WTC11 (cell line): ENCODE data around the gene SELENOS.

Experiments used
- FOXK1 ChIP-seq: sonication (generic); formaldehyde crosslinking; IDR thresholded peaks from 2 replicates; pipeline ENCODE4 v1.8.0; 2022; ENCODE audit warnings: mild to moderate bottlenecking, moderate library complexity, missing genetic modification reagents
- IRF2 ChIP-seq: sonication (generic); formaldehyde crosslinking; IDR thresholded peaks from 2 replicates; pipeline ENCODE4 v1.8.0; 2022; ENCODE audit warnings: low read depth, missing genetic modification reagents, borderline replicate concordance
- JUN ChIP-seq: sonication (generic); formaldehyde crosslinking; IDR thresholded peaks from 2 replicates; pipeline ENCODE4 v1.8.0; 2023; ENCODE audit warnings: mild to moderate bottlenecking, missing genetic modification reagents
- NFYB ChIP-seq: sonication (generic); formaldehyde crosslinking; conservative IDR thresholded peaks from 2 replicates; pipeline ENCODE4 v1.8.0; 2022; ENCODE audit warnings: low read depth, missing genetic modification reagents
- ZNF232 ChIP-seq: sonication (generic); formaldehyde crosslinking; IDR thresholded peaks from 2 replicates; pipeline ENCODE4 v1.8.0; 2022; ENCODE audit warnings: mild to moderate bottlenecking, missing genetic modification reagents
- ZNF317 ChIP-seq: sonication (generic); formaldehyde crosslinking; IDR thresholded peaks from 2 replicates; pipeline ENCODE4 v1.8.1; 2023; ENCODE audit warnings: low read depth, mild to moderate bottlenecking, moderate library complexity, missing genetic modification reagents, borderline replicate concordance
- TF ChIP-seq, protein P1 (sequence below): sonication (generic); formaldehyde crosslinking; IDR thresholded peaks from 2 replicates; pipeline ENCODE4 v1.8.1; 2023; ENCODE audit warnings: mild to moderate bottlenecking, missing genetic modification reagents, moderate library complexity
- TF ChIP-seq, protein P2 (sequence below): fragments of 250-450 bp; sonication (Bioruptor Pico); conservative IDR thresholded peaks from 2 replicates; pipeline ENCODE4 v1.9.0; 2021; ENCODE audit warnings: mild to moderate bottlenecking
- TF ChIP-seq, protein P3 (sequence below): fragments of 200-600 bp; IDR thresholded peaks from 2 replicates; pipeline ENCODE4 v1.8.0; 2022; ENCODE audit warnings: antibody characterized with exemption
- TF ChIP-seq, protein P4 (sequence below): sonication (generic); formaldehyde crosslinking; IDR thresholded peaks from 2 replicates; pipeline ENCODE4 v1.8.1; 2022; ENCODE audit warnings: low read depth, missing genetic modification reagents, borderline replicate concordance
- TF ChIP-seq, protein P5 (sequence below): sonication (generic); formaldehyde crosslinking; conservative IDR thresholded peaks from 2 replicates; pipeline ENCODE4 v1.8.1; 2023; ENCODE audit warnings: mild to moderate bottlenecking, low read depth, missing genetic modification reagents, moderate library complexity
- TF ChIP-seq, protein P6 (sequence below): sonication (generic); formaldehyde crosslinking; IDR thresholded peaks from 2 replicates; pipeline ENCODE4 v1.8.0; 2022; ENCODE audit warnings: mild to moderate bottlenecking, missing genetic modification reagents

DNA sequence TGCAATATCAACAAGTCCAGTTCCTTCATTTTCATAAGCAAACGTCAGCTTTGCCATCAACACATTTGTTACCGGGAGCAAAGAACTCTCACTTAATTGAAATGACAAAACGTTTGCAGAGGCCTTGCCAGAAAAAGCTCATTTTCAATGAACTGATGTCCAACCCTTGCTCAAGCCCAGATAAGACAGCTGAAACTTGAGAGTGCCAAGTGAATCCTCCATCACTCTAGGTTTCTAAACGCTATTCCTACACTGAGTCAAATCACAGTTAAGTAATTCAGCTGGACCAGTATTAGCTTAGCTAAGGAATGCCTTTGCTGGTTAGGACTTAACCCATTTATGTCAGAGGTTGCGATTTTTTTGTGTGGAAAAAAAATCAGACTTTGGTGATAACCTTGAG is 36.9 kb downstream of the SELENOS start:
- TF ChIP-seq NFYB (CRISPR knock-in tag): no peak
- TF ChIP-seq FOXK1 (CRISPR knock-in tag): no peak
- no peak for TF ChIP-seq ZNF317 (CRISPR knock-in tag)
- TF ChIP-seq, protein P1, sequence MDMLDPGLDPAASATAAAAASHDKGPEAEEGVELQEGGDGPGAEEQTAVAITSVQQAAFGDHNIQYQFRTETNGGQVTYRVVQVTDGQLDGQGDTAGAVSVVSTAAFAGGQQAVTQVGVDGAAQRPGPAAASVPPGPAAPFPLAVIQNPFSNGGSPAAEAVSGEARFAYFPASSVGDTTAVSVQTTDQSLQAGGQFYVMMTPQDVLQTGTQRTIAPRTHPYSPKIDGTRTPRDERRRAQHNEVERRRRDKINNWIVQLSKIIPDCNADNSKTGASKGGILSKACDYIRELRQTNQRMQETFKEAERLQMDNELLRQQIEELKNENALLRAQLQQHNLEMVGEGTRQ (CRISPR knock-in tag): no peak
- TF ChIP-seq, protein P2, sequence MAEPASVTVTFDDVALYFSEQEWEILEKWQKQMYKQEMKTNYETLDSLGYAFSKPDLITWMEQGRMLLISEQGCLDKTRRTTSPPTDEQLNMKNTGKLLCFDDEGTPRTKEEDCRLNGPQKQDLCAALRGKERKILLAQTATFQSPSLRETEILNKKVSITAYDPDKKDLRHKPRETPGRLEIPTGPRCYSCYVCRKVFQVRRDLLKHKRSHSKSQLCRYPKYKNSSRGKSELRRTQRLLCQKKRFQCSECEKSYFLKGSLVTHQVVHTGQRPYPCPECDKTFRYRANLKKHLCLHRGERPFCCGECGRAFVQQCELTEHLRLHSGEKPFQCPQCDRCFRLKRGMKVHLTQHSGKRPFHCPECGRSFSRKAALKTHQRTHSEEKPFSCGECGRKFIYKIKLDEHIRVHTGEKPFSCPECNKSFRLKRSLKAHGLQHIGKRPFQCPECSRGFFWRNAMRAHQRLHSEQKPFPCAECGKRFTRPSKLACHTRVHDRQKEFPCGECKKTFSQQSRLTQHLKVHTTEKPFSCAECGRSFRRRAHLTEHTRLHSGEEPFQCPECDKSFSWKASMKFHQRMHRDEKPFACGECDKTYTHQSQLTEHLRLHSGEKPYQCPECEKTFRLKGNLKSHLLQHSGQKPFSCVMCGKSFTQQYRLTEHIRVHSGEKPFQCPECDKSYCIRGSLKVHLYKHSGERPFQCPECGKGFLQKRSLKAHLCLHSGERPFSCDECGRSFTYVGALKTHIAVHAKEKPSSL: no peak
- no peak for TF ChIP-seq ZNF232 (CRISPR knock-in tag)
- TF ChIP-seq, protein P3, sequence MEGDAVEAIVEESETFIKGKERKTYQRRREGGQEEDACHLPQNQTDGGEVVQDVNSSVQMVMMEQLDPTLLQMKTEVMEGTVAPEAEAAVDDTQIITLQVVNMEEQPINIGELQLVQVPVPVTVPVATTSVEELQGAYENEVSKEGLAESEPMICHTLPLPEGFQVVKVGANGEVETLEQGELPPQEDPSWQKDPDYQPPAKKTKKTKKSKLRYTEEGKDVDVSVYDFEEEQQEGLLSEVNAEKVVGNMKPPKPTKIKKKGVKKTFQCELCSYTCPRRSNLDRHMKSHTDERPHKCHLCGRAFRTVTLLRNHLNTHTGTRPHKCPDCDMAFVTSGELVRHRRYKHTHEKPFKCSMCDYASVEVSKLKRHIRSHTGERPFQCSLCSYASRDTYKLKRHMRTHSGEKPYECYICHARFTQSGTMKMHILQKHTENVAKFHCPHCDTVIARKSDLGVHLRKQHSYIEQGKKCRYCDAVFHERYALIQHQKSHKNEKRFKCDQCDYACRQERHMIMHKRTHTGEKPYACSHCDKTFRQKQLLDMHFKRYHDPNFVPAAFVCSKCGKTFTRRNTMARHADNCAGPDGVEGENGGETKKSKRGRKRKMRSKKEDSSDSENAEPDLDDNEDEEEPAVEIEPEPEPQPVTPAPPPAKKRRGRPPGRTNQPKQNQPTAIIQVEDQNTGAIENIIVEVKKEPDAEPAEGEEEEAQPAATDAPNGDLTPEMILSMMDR: no peak
- TF ChIP-seq, protein P4, sequence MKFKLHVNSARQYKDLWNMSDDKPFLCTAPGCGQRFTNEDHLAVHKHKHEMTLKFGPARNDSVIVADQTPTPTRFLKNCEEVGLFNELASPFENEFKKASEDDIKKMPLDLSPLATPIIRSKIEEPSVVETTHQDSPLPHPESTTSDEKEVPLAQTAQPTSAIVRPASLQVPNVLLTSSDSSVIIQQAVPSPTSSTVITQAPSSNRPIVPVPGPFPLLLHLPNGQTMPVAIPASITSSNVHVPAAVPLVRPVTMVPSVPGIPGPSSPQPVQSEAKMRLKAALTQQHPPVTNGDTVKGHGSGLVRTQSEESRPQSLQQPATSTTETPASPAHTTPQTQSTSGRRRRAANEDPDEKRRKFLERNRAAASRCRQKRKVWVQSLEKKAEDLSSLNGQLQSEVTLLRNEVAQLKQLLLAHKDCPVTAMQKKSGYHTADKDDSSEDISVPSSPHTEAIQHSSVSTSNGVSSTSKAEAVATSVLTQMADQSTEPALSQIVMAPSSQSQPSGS (CRISPR knock-in tag): no peak
- TF ChIP-seq JUN: no peak
- no peak for TF ChIP-seq IRF2
- TF ChIP-seq, protein P5, sequence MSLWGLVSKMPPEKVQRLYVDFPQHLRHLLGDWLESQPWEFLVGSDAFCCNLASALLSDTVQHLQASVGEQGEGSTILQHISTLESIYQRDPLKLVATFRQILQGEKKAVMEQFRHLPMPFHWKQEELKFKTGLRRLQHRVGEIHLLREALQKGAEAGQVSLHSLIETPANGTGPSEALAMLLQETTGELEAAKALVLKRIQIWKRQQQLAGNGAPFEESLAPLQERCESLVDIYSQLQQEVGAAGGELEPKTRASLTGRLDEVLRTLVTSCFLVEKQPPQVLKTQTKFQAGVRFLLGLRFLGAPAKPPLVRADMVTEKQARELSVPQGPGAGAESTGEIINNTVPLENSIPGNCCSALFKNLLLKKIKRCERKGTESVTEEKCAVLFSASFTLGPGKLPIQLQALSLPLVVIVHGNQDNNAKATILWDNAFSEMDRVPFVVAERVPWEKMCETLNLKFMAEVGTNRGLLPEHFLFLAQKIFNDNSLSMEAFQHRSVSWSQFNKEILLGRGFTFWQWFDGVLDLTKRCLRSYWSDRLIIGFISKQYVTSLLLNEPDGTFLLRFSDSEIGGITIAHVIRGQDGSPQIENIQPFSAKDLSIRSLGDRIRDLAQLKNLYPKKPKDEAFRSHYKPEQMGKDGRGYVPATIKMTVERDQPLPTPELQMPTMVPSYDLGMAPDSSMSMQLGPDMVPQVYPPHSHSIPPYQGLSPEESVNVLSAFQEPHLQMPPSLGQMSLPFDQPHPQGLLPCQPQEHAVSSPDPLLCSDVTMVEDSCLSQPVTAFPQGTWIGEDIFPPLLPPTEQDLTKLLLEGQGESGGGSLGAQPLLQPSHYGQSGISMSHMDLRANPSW (CRISPR knock-in tag): no peak
- TF ChIP-seq, protein P6, sequence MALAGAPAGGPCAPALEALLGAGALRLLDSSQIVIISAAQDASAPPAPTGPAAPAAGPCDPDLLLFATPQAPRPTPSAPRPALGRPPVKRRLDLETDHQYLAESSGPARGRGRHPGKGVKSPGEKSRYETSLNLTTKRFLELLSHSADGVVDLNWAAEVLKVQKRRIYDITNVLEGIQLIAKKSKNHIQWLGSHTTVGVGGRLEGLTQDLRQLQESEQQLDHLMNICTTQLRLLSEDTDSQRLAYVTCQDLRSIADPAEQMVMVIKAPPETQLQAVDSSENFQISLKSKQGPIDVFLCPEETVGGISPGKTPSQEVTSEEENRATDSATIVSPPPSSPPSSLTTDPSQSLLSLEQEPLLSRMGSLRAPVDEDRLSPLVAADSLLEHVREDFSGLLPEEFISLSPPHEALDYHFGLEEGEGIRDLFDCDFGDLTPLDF (CRISPR knock-in tag): no peak
